GM12878 (cell line): ENCODE results near the gene SRRM3. TPM values are rescaled to one million over a fixed set of nuclear protein-coding genes. Genes with fewer than 3 reads are reported as not detected.

Experiments used
- ATAC-seq: fragments of 200-7000 bp; cut with Tn5 transposase; 3 replicates; pipeline ENCODE4 v1.9.1; 2020; ENCODE audit warnings: mild to moderate bottlenecking, moderate library complexity
- BruUV-seq: library from RNA; stranded (reverse); fragments of 400-500 nt; replicated peaks from 2 replicates; lab custom pipeline; 2021; lab: Mats Ljungman, UMichigan
- CTCF ChIA-PET: fragments of 300-600 bp; sonication (Branson Sonifier 250); formaldehyde crosslinking; extraction: SDS; loops from one replicate; lab custom pipeline; 2021; ENCODE audit warnings: inconsistent platforms; lab: Yijun Ruan, JAX
- POLR2A ChIA-PET: fragments of 350-600 bp; formaldehyde crosslinking; extraction: SDS; loops from one replicate; lab custom pipeline; 2021; ENCODE audit warnings: inconsistent platforms; lab: Charles Lee
- RAD21 ChIA-PET: fragments of 300-600 bp; sonication (Branson Sonifier 250); formaldehyde crosslinking; loops from one replicate; lab custom pipeline; 2023; ENCODE audit warnings: antibody characterized with exemption; ENCODE audit not compliant: unreplicated experiment; lab: Charles Lee
- SMC1A ChIA-PET: fragments of 300-600 bp; sonication (Branson Sonifier 250); formaldehyde crosslinking; loops from one replicate; lab custom pipeline; 2023; ENCODE audit not compliant: unreplicated experiment, uncharacterized antibody; lab: Charles Lee
- DNase-seq: peaks from one replicate; pipeline ENCODE4 v3.0.0-alpha.2; 2011; ENCODE audit warnings: low read depth, low spot score
- FAIRE-seq: peaks from 3 replicates; lab custom pipeline; 2011; peaks lifted over from hg19 to GRCh38; lab: Jason Lieb, UNC
- H2AFZ ChIP-seq: 2 replicates; pipeline ENCODE4 v1.6.0; 2011; ENCODE audit warnings: low read depth, low read length, control low read depth; ENCODE audit not compliant: control insufficient read depth
- H3K27ac ChIP-seq: 2 replicates; pipeline ENCODE4 v1.5.1; 2011; ENCODE audit warnings: control low read depth; ENCODE audit not compliant: control insufficient read depth, insufficient read depth
- H3K27me3 ChIP-seq, 2 experiments: replicated peaks in 1 of 2; 2 replicates each; pipeline versions ENCODE4 v1.6.0 to v1.6.1; 2011; ENCODE audit warnings: low read length in 1 of 2; ENCODE audit not compliant: control insufficient read depth in 2 of 2, insufficient read depth in 2 of 2
- H3K36me3 ChIP-seq, 2 experiments: 2 replicates each; pipeline ENCODE4 v1.5.1; 2011; ENCODE audit warnings: low read length in 1 of 2; ENCODE audit not compliant: control insufficient read depth in 2 of 2, insufficient read depth in 2 of 2
- H3K4me1 ChIP-seq: 2 replicates; pipeline ENCODE4 v1.6.1; 2011; ENCODE audit warnings: mild to moderate bottlenecking, low read length, moderate library complexity, mixed read lengths; ENCODE audit not compliant: control insufficient read depth, insufficient read depth
- H3K4me2 ChIP-seq: 2 replicates; pipeline ENCODE4 v1.6.0; 2011; ENCODE audit warnings: control low read depth; ENCODE audit not compliant: control insufficient read depth, insufficient read depth
- H3K4me3 ChIP-seq: fragments of 200-600 bp; sonication (generic); 2 replicates; pipeline ENCODE4 v1.5.1; 2016
- H3K79me2 ChIP-seq: 2 replicates; pipeline ENCODE4 v1.6.0; 2011; ENCODE audit warnings: low read length; ENCODE audit not compliant: control insufficient read depth, insufficient read depth
- H3K9ac ChIP-seq: 2 replicates; pipeline ENCODE4 v1.8.0; 2011; ENCODE audit warnings: low read length, control low read depth, mixed read lengths; ENCODE audit not compliant: control insufficient read depth, insufficient read depth
- H3K9me3 ChIP-seq: replicated peaks from 3 replicates; pipeline ENCODE4 v1.5.1; 2011; ENCODE audit warnings: mild to moderate bottlenecking, low read length; ENCODE audit not compliant: control insufficient read depth, insufficient read depth
- H4K20me1 ChIP-seq: 2 replicates; pipeline ENCODE4 v1.6.0; 2011; ENCODE audit not compliant: control insufficient read depth, insufficient read depth
- BCL11A ChIP-seq: IDR thresholded peaks from 2 replicates; pipeline ENCODE4 v1.6.1; 2011; ENCODE audit warnings: low read depth, low read length
- BCLAF1 ChIP-seq: fragments of 450-650 bp; IDR thresholded peaks from 2 replicates; pipeline ENCODE4 v1.6.1; 2017; ENCODE audit warnings: antibody characterized with exemption, mild to moderate bottlenecking, moderate library complexity
- CBX5 ChIP-seq: sonication (generic); IDR thresholded peaks from 2 replicates; pipeline ENCODE4 v1.6.1; 2016; ENCODE audit warnings: low read depth, moderate library complexity, mild to moderate bottlenecking, inconsistent platforms
- EGR1 ChIP-seq, 2 experiments: IDR thresholded peaks; 1 replicate in 1 of 2; 2 replicates in 1 of 2; pipeline ENCODE4 v1.6.1; 2011 to 2012; ENCODE audit warnings: low read depth in 2 of 2, low read length in 2 of 2, borderline replicate concordance in 1 of 2, mild to moderate bottlenecking in 1 of 2, moderate library complexity in 1 of 2
- GATAD2B ChIP-seq: fragments of 450-650 bp; conservative IDR thresholded peaks from 2 replicates; pipeline ENCODE4 v1.6.1; 2017; ENCODE audit warnings: low read depth, mild to moderate bottlenecking, moderate library complexity
- HDAC2 ChIP-seq: fragments of 200-600 bp; sonication (generic); IDR thresholded peaks from 2 replicates; pipeline ENCODE4 v1.6.1; 2017
- IKZF1 ChIP-seq: fragments of 450-650 bp; conservative IDR thresholded peaks from 2 replicates; pipeline ENCODE4 v1.6.1; 2017; ENCODE audit warnings: antibody characterized with exemption, mild to moderate bottlenecking
- JUND ChIP-seq: IDR thresholded peaks from 2 replicates; pipeline ENCODE4 v1.6.1; 2012; ENCODE audit warnings: low read depth, mild to moderate bottlenecking, low read length, improper control_type of control experiment, moderate library complexity
- PBX3 ChIP-seq: IDR thresholded peaks from 2 replicates; pipeline ENCODE4 v1.6.1; 2011; ENCODE audit warnings: mild to moderate bottlenecking, low read depth, low read length, moderate library complexity; ENCODE audit not compliant: insufficient replicate concordance
- SIN3A ChIP-seq: IDR thresholded peaks from 2 replicates; pipeline ENCODE4 v1.6.1; 2012; ENCODE audit warnings: low read depth, low read length, improper control_type of control experiment
- SREBF1 ChIP-seq: IDR thresholded peaks from 2 replicates; pipeline ENCODE4 v1.6.1; 2012; ENCODE audit warnings: mild to moderate bottlenecking, low read length
- TBL1XR1 ChIP-seq: IDR thresholded peaks from 2 replicates; pipeline ENCODE4 v1.6.1; 2012; ENCODE audit warnings: low read depth, low read length, improper control_type of control experiment
- ZBTB33 ChIP-seq: fragments of 450-650 bp; IDR thresholded peaks from 2 replicates; pipeline ENCODE4 v1.6.1; 2017; ENCODE audit warnings: mild to moderate bottlenecking
- WGBS: methylation state at CpG from one replicate; pipeline ENCODE4 v1.1.6; 2016; ENCODE audit warnings: low lambda C conversion rate; ENCODE audit not compliant: insufficient replicate concordance, insufficient coverage; ENCODE audit errors: missing lambda C conversion rate; 5-methylcytosine and 5-hydroxymethylcytosine counted together
- in situ Hi-C: fragments of 300-500 bp; cut with MboI; formaldehyde crosslinking; loops from 9 replicates; pipeline ENCODE4 v1.14.3; 2018; ENCODE audit warnings: mixed read lengths
- intact Hi-C: fragments of 100-400 bp; cut with micrococcal nuclease; formaldehyde crosslinking; loops from one replicate; pipeline ENCODE4 v1.14.2; 2022; ENCODE audit not compliant: unreplicated experiment
- polyA plus RNA-seq, 11 experiments: library from polyadenylated mRNA; depleted of rRNA in 4 of 11; unstranded in 6 of 11; stranded (reverse) in 5 of 11; fragments of >200 nt; fragmentation: Nextera tagmentation in 4 of 11; fragmentation: Illumina TruSeq in 1 of 11; extraction: Ambion mirVana in 4 of 11; extraction: Trizol in 1 of 11; gene quantifications; 1 replicate in 1 of 11; 2 replicates in 10 of 11; pipeline versions ENCODE4 v1.2.1 to v1.2.3, GENCODE V29; 2011 to 2016; ENCODE audit warnings: inconsistent platforms in 2 of 11, missing spikeins in 2 of 11, low read depth in 1 of 11
- total RNA-seq, 4 experiments: library from RNA; depleted of rRNA in 3 of 4; stranded (reverse); fragments of >200 nt in 3 of 4; fragmentation: Illumina TruSeq in 1 of 4; extraction: Trizol in 1 of 4; gene quantifications; 2 replicates each; pipeline versions ENCODE4 v1.2.1 to v1.2.3, GENCODE V29; 2013 to 2021

The SRRM3 gene
- total and polyA plus RNA-seq, 10 of the 15 experiments (the other 5 are each of a cell fraction or from before 2014, with no cell fraction given) = 0.03 to 0.15 (median 0.05) TPM; not detected in 6

- in situ Hi-C loops = no loop called here
- Histone ChIP-seq H3K9ac (no peak overlapping the region), H3K27me3 (no peaks in the 10 kb centered on the region; a peak in 1 of 4 replicates), H3K4me2 (no peak overlapping the region), H2AFZ (no peak overlapping the region), H3K36me3 (no peaks in the 10 kb centered on the region), H3K9me3 (no peaks in the 10 kb centered on the region), H4K20me1 (no peaks in the 10 kb centered on the region), H3K4me1 (no peaks in the 10 kb centered on the region), H3K27ac (no peak overlapping the region), H3K79me2 (no peaks in the 10 kb centered on the region), H3K4me3 (no peak overlapping the region)
- DNase-seq (no peak), ATAC-seq (no peak), FAIRE-seq (no peak)
- SMC1A ChIA-PET = no interaction called here
- RAD21 ChIA-PET = no interaction called here
- intact Hi-C loops = no loop called here
- 44% methylated on average over 12 of the region's 12 CpGs for WGBS
- POLR2A ChIA-PET = no interaction called here
- TF ChIP-seq TBL1XR1 (no peak), SREBF1 (no peak), HDAC2 (no peak), JUND (no peak), ZBTB33 (no peak), BCL11A (no peak)
- CTCF ChIA-PET = no interaction called here
- no TSS peak for BruUV-seq
Observed at GRCh38 chr7:76238326-76238725, 36.6 kb downstream of the SRRM3 start.

- intact Hi-C loops (no loop called here), in situ Hi-C loops (no loop called here)
- H2AFZ ChIP-seq = no peak overlapping the region
- no peaks in the 10 kb centered on the region for H4K20me1 ChIP-seq
- H3K9ac ChIP-seq = no peak overlapping the region
- POLR2A ChIA-PET = no interaction called here
- no peaks in the 10 kb centered on the region for H3K79me2 ChIP-seq
- CTCF ChIA-PET = interaction anchor here (1.1 kb wide), 1 partner anchor 73 kb away, joined by 3 read pairs; no protein-coding TSS in a partner anchor
- H3K36me3 ChIP-seq = no peaks in the 10 kb centered on the region
- DNase-seq (no peak), ATAC-seq (no peak), FAIRE-seq (no peak)
- RAD21 ChIA-PET = no interaction called here
- no peaks in the 10 kb centered on the region for H3K27me3 ChIP-seq
- no peak overlapping the region for H3K27ac ChIP-seq
- WGBS = 23% methylated on average over 5 of the region's 5 CpGs
- no peaks in the 10 kb centered on the region for H3K4me1 ChIP-seq
- no TSS peak for BruUV-seq
- SMC1A ChIA-PET = interaction anchor here (0.9 kb wide), 1 partner anchor 22 kb away, joined by 3 read pairs; no protein-coding TSS in a partner anchor
- H3K4me3 ChIP-seq = no peak overlapping the region
- H3K9me3 ChIP-seq = no peaks in the 10 kb centered on the region
- no peak overlapping the region for H3K4me2 ChIP-seq
- TF ChIP-seq BCLAF1 (no peak), GATAD2B (no peak), SIN3A (no peak), PBX3 (no peak), CBX5 (no peak), IKZF1 (no peak), SREBF1 (no peak), EGR1 (IDR thresholded peaks at IDR 0.05; ENCODE audit: borderline replicate concordance in 1 of 2, low read depth in 2 of 2, low read length in 2 of 2) (no peak)
Observed at GRCh38 chr7:76241141-76241540, 39.4 kb downstream of the SRRM3 start.
